ENCODE data around the gene KCNMA1. TPM values are rescaled to one million over a fixed set of nuclear protein-coding genes. Genes with fewer than 3 reads are reported as not detected.

Gene KCNMA1
- total and polyA plus RNA-seq, 9 of the 15 experiments (the other 6 are each of a cell fraction or from before 2014, with no cell fraction given) = 0.01 to 0.95 (median 0.15) TPM; not detected in 4

DNA sequence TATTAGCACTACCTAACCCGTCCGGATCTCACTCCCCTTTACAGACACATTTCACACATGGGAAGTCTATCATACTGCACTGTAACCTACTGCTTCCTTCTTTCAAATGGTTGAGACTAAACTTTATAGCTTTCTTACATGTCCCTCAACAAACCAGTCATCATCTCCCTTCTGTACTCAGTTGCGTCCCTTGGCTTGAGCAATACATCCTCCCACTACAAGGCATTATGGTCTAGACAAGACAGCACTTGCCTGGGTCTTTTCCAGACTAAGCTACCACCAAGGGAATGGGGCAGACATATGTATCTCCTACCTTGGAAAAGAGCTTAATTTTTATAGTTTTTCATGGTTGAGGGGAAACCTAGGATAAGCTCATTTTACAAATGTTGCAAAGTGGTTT, 575.2 kb downstream of the KCNMA1 start:
- in situ Hi-C loops (cut with MboI) (no loop called here), intact Hi-C loops (cut with micrococcal nuclease) (no loop called here)
- no peak for FAIRE-seq
- Histone ChIP-seq H3K79me2 (ENCODE audit: control insufficient read depth, insufficient read depth, low read length) (no peaks in the 10 kb centered on the region), H4K20me1 (replicated peaks; ENCODE audit: control insufficient read depth, insufficient read depth, low read length) (no peaks in the 10 kb centered on the region), H3K27ac (ENCODE audit: extremely low read depth, low read depth, low read length) (no peak overlapping the region), H3K9me1 (ENCODE audit: control insufficient read depth, insufficient read depth, low read length) (no peaks in the 10 kb centered on the region), H3K4me1 (replicated peaks in 1 of 2; ENCODE audit: control insufficient read depth in 2 of 2, insufficient read depth in 2 of 2, low read length in 2 of 2) (no peaks in the 10 kb centered on the region), H3K9ac (ENCODE audit: insufficient read depth in 1 of 2, low read depth in 2 of 2, low read length in 2 of 2) (no peak overlapping the region), H2AFZ (ENCODE audit: low read depth, low read length) (no peak overlapping the region), H3K9me3 (replicated peaks; ENCODE audit: control insufficient read depth, insufficient read depth, low read depth, low read length) (no peaks in the 10 kb centered on the region), H3K36me3 (ENCODE audit: control insufficient read depth, insufficient read depth, low read length) (no peaks in the 10 kb centered on the region), H3K27me3 (ENCODE audit: control insufficient read depth in 2 of 2, insufficient read depth in 2 of 2, low read length in 2 of 2) (no peaks in the 10 kb centered on the region; a peak in 2 of 5 replicates), H3K4me2 (ENCODE audit: insufficient read depth, low read length) (no peak overlapping the region), H3K4me3 (no peak overlapping the region)
- ChIA-PET CTCF (ENCODE audit: low intra/inter-chr PET ratio) (no interaction called here), POLR2A (interaction anchor here (0.8 kb wide), 1 partner anchor 9 kb away, joined by 3 read pairs; no protein-coding TSS in a partner anchor)
- DNase-seq (ENCODE audit: extremely low read depth in 1 of 4, low spot score in 3 of 4) = no peak
- ATAC-seq = no peak
- no TSS peak for BruUV-seq (replicated peaks)
- WGBS (ENCODE audit: insufficient coverage, low coverage, missing lambda C conversion rate) = 0% methylated on average over 3 of the region's 3 CpGs
- TF ChIP-seq, protein P1, sequence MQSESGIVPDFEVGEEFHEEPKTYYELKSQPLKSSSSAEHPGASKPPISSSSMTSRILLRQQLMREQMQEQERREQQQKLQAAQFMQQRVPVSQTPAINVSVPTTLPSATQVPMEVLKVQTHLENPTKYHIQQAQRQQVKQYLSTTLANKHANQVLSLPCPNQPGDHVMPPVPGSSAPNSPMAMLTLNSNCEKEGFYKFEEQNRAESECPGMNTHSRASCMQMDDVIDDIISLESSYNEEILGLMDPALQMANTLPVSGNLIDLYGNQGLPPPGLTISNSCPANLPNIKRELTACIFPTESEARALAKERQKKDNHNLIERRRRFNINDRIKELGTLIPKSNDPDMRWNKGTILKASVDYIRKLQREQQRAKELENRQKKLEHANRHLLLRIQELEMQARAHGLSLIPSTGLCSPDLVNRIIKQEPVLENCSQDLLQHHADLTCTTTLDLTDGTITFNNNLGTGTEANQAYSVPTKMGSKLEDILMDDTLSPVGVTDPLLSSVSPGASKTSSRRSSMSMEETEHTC (IDR thresholded peaks at IDR 0.05) = no peak
- TF ChIP-seq THRAP3 (IDR thresholded peaks at IDR 0.05; ENCODE audit: borderline replicate concordance) = no peak
- TF ChIP-seq KDM5B (IDR thresholded peaks at IDR 0.05; ENCODE audit: insufficient replicate concordance, low read depth, low read length) = no peak
- TF ChIP-seq SOX6 (IDR thresholded peaks at IDR 0.05) = no peak
- no peak for TF ChIP-seq SRSF3 (IDR thresholded peaks at IDR 0.05; ENCODE audit: insufficient read depth, low read length)
- no peak for TF ChIP-seq ZNF24 (IDR thresholded peaks at IDR 0.05)
- TF ChIP-seq SMARCA4 (IDR thresholded peaks at IDR 0.05) = no peak
- TF ChIP-seq, protein P2, sequence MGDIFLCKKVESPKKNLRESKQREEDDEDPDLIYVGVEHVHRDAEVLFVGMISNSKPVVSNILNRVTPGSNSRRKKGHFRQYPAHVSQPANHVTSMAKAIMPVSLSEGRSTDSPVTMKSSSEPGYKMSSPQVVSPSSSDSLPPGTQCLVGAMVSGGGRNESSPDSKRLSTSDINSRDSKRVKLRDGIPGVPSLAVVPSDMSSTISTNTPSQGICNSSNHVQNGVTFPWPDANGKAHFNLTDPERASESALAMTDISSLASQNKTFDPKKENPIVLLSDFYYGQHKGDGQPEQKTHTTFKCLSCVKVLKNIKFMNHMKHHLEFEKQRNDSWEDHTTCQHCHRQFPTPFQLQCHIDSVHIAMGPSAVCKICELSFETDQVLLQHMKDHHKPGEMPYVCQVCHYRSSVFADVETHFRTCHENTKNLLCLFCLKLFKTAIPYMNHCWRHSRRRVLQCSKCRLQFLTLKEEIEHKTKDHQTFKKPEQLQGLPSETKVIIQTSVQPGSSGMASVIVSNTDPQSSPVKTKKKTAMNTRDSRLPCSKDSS (IDR thresholded peaks at IDR 0.05; ENCODE audit: low read depth, partially characterized antibody) = no peak
- TF ChIP-seq STAT5A (IDR thresholded peaks at IDR 0.05; ENCODE audit: borderline replicate concordance, low read length) = no peak
- TF ChIP-seq TSC22D4 (tag; IDR thresholded peaks at IDR 0.05) = no peak
- TF ChIP-seq FOSL1 (tag; conservative IDR thresholded peaks at IDR 0.05) = no peak
- TF ChIP-seq BRD4 (IDR thresholded peaks at IDR 0.05) = no peak
- no peak for TF ChIP-seq FIP1L1 (IDR thresholded peaks at IDR 0.05; ENCODE audit: low read depth, low read length, poor library complexity, severe bottlenecking)
- no peak for TF ChIP-seq GATAD2A (IDR thresholded peaks at IDR 0.05)
- TF ChIP-seq JUND (IDR thresholded peaks at IDR 0.05; ENCODE audit: borderline replicate concordance, low read depth, low read length) = no peak
- TF ChIP-seq JUND (tag; IDR thresholded peaks at IDR 0.05; ENCODE audit: borderline replicate concordance, low read depth, low read length) = no peak
- TF ChIP-seq, protein P3, sequence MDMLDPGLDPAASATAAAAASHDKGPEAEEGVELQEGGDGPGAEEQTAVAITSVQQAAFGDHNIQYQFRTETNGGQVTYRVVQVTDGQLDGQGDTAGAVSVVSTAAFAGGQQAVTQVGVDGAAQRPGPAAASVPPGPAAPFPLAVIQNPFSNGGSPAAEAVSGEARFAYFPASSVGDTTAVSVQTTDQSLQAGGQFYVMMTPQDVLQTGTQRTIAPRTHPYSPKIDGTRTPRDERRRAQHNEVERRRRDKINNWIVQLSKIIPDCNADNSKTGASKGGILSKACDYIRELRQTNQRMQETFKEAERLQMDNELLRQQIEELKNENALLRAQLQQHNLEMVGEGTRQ (CRISPR knock-in tag; IDR thresholded peaks at IDR 0.05) = no peak
- TF ChIP-seq, protein P4, sequence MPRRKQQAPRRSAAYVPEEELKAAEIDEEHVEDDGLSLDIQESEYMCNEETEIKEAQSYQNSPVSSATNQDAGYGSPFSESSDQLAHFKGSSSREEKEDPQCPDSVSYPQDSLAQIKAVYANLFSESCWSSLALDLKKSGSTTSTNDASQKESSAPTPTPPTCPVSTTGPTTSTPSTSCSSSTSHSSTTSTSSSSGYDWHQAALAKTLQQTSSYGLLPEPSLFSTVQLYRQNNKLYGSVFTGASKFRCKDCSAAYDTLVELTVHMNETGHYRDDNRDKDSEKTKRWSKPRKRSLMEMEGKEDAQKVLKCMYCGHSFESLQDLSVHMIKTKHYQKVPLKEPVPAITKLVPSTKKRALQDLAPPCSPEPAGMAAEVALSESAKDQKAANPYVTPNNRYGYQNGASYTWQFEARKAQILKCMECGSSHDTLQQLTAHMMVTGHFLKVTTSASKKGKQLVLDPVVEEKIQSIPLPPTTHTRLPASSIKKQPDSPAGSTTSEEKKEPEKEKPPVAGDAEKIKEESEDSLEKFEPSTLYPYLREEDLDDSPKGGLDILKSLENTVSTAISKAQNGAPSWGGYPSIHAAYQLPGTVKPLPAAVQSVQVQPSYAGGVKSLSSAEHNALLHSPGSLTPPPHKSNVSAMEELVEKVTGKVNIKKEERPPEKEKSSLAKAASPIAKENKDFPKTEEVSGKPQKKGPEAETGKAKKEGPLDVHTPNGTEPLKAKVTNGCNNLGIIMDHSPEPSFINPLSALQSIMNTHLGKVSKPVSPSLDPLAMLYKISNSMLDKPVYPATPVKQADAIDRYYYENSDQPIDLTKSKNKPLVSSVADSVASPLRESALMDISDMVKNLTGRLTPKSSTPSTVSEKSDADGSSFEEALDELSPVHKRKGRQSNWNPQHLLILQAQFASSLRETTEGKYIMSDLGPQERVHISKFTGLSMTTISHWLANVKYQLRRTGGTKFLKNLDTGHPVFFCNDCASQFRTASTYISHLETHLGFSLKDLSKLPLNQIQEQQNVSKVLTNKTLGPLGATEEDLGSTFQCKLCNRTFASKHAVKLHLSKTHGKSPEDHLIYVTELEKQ (CRISPR knock-in tag; IDR thresholded peaks at IDR 0.05) = no peak
